ENCODE measurements around the gene TWF2.
A peak's percentile ranks its signal among the peaks of the same experiment; 100 is the strongest.

The TWF2 gene

GRCh38 chr3:52218937-52219650 lies 19.9 kb downstream of the TWF2 start:
- Histone ChIP-seq H3K4me1 (ENCODE audit: insufficient read depth, low read length) (peaks cover 17% of the 10 kb centered on the region), H3K27me3 (ENCODE audit: control insufficient read depth in 1 of 2, insufficient read depth in 2 of 2, low read length in 2 of 2) (no peaks in the 10 kb centered on the region), H3K9me3 (ENCODE audit: low read length) (no peaks in the 10 kb centered on the region), H3K9ac (ENCODE audit: low read length) (no peak overlapping the region), H3K36me3 (ENCODE audit: insufficient read depth, low read length) (peaks cover 16% of the 10 kb centered on the region), H3K4me3 (ENCODE audit: low read depth in 1 of 2, low read length in 2 of 2) (no peak overlapping the region), H3K27ac (ENCODE audit: low read depth, low read length) (no peak overlapping the region)

- Histone ChIP-seq H3K36me3 (ENCODE audit: insufficient read depth, low read length) (peaks cover 20% of the 10 kb centered on the region), H3K27me3 (ENCODE audit: control insufficient read depth in 1 of 2, insufficient read depth in 2 of 2, low read length in 2 of 2) (no peaks in the 10 kb centered on the region), H3K4me1 (ENCODE audit: insufficient read depth, low read length) (peaks cover 17% of the 10 kb centered on the region), H3K9ac (ENCODE audit: low read length) (no peak overlapping the region), H3K4me3 (ENCODE audit: low read depth in 1 of 2, low read length in 2 of 2) (no peak overlapping the region), H3K27ac (ENCODE audit: low read depth, low read length) (no peak overlapping the region), H3K9me3 (ENCODE audit: low read length) (no peaks in the 10 kb centered on the region)
Observed at GRCh38 chr3:52218454-52218853, 20.5 kb downstream of the TWF2 start.

GRCh38 chr3:52218026-52218425 lies 20.9 kb downstream of the TWF2 start:
- Histone ChIP-seq H3K27me3 (ENCODE audit: control insufficient read depth in 1 of 2, insufficient read depth in 2 of 2, low read length in 2 of 2) (no peaks in the 10 kb centered on the region), H3K9ac (ENCODE audit: low read length) (no peak overlapping the region), H3K9me3 (ENCODE audit: low read length) (no peaks in the 10 kb centered on the region), H3K27ac (ENCODE audit: low read depth, low read length) (no peak overlapping the region), H3K4me1 (ENCODE audit: insufficient read depth, low read length) (peaks cover 17% of the 10 kb centered on the region), H3K4me3 (ENCODE audit: low read depth in 1 of 2, low read length in 2 of 2) (no peak overlapping the region), H3K36me3 (ENCODE audit: insufficient read depth, low read length) (peaks cover 22% of the 10 kb centered on the region)

- H3K27ac ChIP-seq (ENCODE audit: low read depth, low read length) = no peak overlapping the region
- H3K9me3 ChIP-seq (ENCODE audit: low read length) = no peaks in the 10 kb centered on the region
- no peak overlapping the region for H3K4me3 ChIP-seq (ENCODE audit: low read depth in 1 of 2, low read length in 2 of 2)
- H3K27me3 ChIP-seq (ENCODE audit: control insufficient read depth in 1 of 2, insufficient read depth in 2 of 2, low read length in 2 of 2) = no peaks in the 10 kb centered on the region
- H3K4me1 ChIP-seq (ENCODE audit: insufficient read depth, low read length) = peaks cover 17% of the 10 kb centered on the region
- H3K36me3 ChIP-seq (ENCODE audit: insufficient read depth, low read length) = peaks cover 28% of the 10 kb centered on the region
- no peak overlapping the region for H3K9ac ChIP-seq (ENCODE audit: low read length)
Observed at GRCh38 chr3:52217409-52217805, 21.6 kb downstream of the TWF2 start.

GRCh38 chr3:52216585-52217408 lies 22.2 kb downstream of the TWF2 start:
- Histone ChIP-seq H3K27ac (ENCODE audit: low read depth, low read length) (peak overlapping the region; percentile 42), H3K4me3 (ENCODE audit: low read depth in 1 of 2, low read length in 2 of 2) (no peak overlapping the region), H3K36me3 (ENCODE audit: insufficient read depth, low read length) (peaks cover 34% of the 10 kb centered on the region), H3K9ac (ENCODE audit: low read length) (no peak overlapping the region), H3K9me3 (ENCODE audit: low read length) (no peaks in the 10 kb centered on the region), H3K4me1 (ENCODE audit: insufficient read depth, low read length) (peaks cover 17% of the 10 kb centered on the region), H3K27me3 (ENCODE audit: control insufficient read depth in 1 of 2, insufficient read depth in 2 of 2, low read length in 2 of 2) (no peaks in the 10 kb centered on the region)

GRCh38 chr3:52215351-52215750 lies 23.6 kb downstream of the TWF2 start:
- no peaks in the 10 kb centered on the region for H3K27me3 ChIP-seq (ENCODE audit: control insufficient read depth in 1 of 2, insufficient read depth in 2 of 2, low read length in 2 of 2)
- no peaks in the 10 kb centered on the region for H3K9me3 ChIP-seq (ENCODE audit: low read length)
- H3K27ac ChIP-seq (ENCODE audit: low read depth, low read length) = no peak overlapping the region
- H3K9ac ChIP-seq (ENCODE audit: low read length) = no peak overlapping the region
- peaks cover 12% of the 10 kb centered on the region for H3K4me1 ChIP-seq (ENCODE audit: insufficient read depth, low read length)
- peaks cover 49% of the 10 kb centered on the region for H3K36me3 ChIP-seq (ENCODE audit: insufficient read depth, low read length)
- H3K4me3 ChIP-seq (ENCODE audit: low read depth in 1 of 2, low read length in 2 of 2) = no peak overlapping the region

GRCh38 chr3:52213901-52214300 lies 25.1 kb downstream of the TWF2 start:
- H3K4me1 ChIP-seq (ENCODE audit: insufficient read depth, low read length) = peaks cover 12% of the 10 kb centered on the region
- H3K9ac ChIP-seq (ENCODE audit: low read length) = no peak overlapping the region
- no peak overlapping the region for H3K27ac ChIP-seq (ENCODE audit: low read depth, low read length)
- H3K9me3 ChIP-seq (ENCODE audit: low read length) = no peaks in the 10 kb centered on the region
- peaks cover 63% of the 10 kb centered on the region for H3K36me3 ChIP-seq (ENCODE audit: insufficient read depth, low read length)
- H3K27me3 ChIP-seq (ENCODE audit: control insufficient read depth in 1 of 2, insufficient read depth in 2 of 2, low read length in 2 of 2) = no peaks in the 10 kb centered on the region
- H3K4me3 ChIP-seq (ENCODE audit: low read depth in 1 of 2, low read length in 2 of 2) = no peak overlapping the region

- H3K9me3 ChIP-seq (ENCODE audit: low read length) = no peaks in the 10 kb centered on the region
- H3K4me3 ChIP-seq (ENCODE audit: low read depth in 1 of 2, low read length in 2 of 2) = no peak overlapping the region
- no peak overlapping the region for H3K9ac ChIP-seq (ENCODE audit: low read length)
- H3K27me3 ChIP-seq (ENCODE audit: control insufficient read depth in 1 of 2, insufficient read depth in 2 of 2, low read length in 2 of 2) = no peaks in the 10 kb centered on the region
- no peak overlapping the region for H3K27ac ChIP-seq (ENCODE audit: low read depth, low read length)
- H3K36me3 ChIP-seq (ENCODE audit: insufficient read depth, low read length) = peaks cover 72% of the 10 kb centered on the region
- H3K4me1 ChIP-seq (ENCODE audit: insufficient read depth, low read length) = peaks cover 12% of the 10 kb centered on the region
Observed at GRCh38 chr3:52213005-52213404, 26.0 kb downstream of the TWF2 start.

GRCh38 chr3:52211268-52211891 lies 27.6 kb downstream of the TWF2 start:
- H3K4me1 ChIP-seq (ENCODE audit: insufficient read depth, low read length) = peaks cover under 1% of the 10 kb centered on the region
- no peaks in the 10 kb centered on the region for H3K9me3 ChIP-seq (ENCODE audit: low read length)
- H3K36me3 ChIP-seq (ENCODE audit: insufficient read depth, low read length) = peaks cover 84% of the 10 kb centered on the region
- no peak overlapping the region for H3K4me3 ChIP-seq (ENCODE audit: low read depth in 1 of 2, low read length in 2 of 2)
- no peak overlapping the region for H3K9ac ChIP-seq (ENCODE audit: low read length)
- H3K27me3 ChIP-seq (ENCODE audit: control insufficient read depth in 1 of 2, insufficient read depth in 2 of 2, low read length in 2 of 2) = no peaks in the 10 kb centered on the region
- no peak overlapping the region for H3K27ac ChIP-seq (ENCODE audit: low read depth, low read length)

GRCh38 chr3:52210550-52211046 lies 28.4 kb downstream of the TWF2 start:
- no peak overlapping the region for H3K27ac ChIP-seq (ENCODE audit: low read depth, low read length)
- no peaks in the 10 kb centered on the region for H3K27me3 ChIP-seq (ENCODE audit: control insufficient read depth in 1 of 2, insufficient read depth in 2 of 2, low read length in 2 of 2)
- H3K4me3 ChIP-seq (ENCODE audit: low read depth in 1 of 2, low read length in 2 of 2) = no peak overlapping the region
- H3K9ac ChIP-seq (ENCODE audit: low read length) = no peak overlapping the region
- peaks cover 90% of the 10 kb centered on the region for H3K36me3 ChIP-seq (ENCODE audit: insufficient read depth, low read length)
- no peaks in the 10 kb centered on the region for H3K4me1 ChIP-seq (ENCODE audit: insufficient read depth, low read length)
- H3K9me3 ChIP-seq (ENCODE audit: low read length) = no peaks in the 10 kb centered on the region

GRCh38 chr3:52210037-52210436 lies 28.9 kb downstream of the TWF2 start:
- Histone ChIP-seq H3K27me3 (ENCODE audit: control insufficient read depth in 1 of 2, insufficient read depth in 2 of 2, low read length in 2 of 2) (no peaks in the 10 kb centered on the region), H3K9ac (ENCODE audit: low read length) (no peak overlapping the region), H3K9me3 (ENCODE audit: low read length) (no peaks in the 10 kb centered on the region), H3K27ac (ENCODE audit: low read depth, low read length) (no peak overlapping the region), H3K4me1 (ENCODE audit: insufficient read depth, low read length) (no peaks in the 10 kb centered on the region), H3K4me3 (ENCODE audit: low read depth in 1 of 2, low read length in 2 of 2) (no peak overlapping the region), H3K36me3 (ENCODE audit: insufficient read depth, low read length) (peaks cover 90% of the 10 kb centered on the region)
